Vagina (tissue), 2 donors: Measurements from ENCODE around the gene NPM1.

Source experiments
- POLR2A ChIP-seq, 2 donors: fragments of 450-650 bp; IDR thresholded peaks; one replicate each; pipeline ENCODE4 v1.6.1; 2017; ENCODE audit warnings: antibody characterized with exemption in 2 of 2, mild to moderate bottlenecking in 2 of 2, moderate library complexity in 2 of 2
- POLR2AphosphoS5 ChIP-seq, 2 donors: sonication (generic); formaldehyde crosslinking; IDR thresholded peaks; one replicate each; pipeline ENCODE4 v1.9.0; 2017; ENCODE audit warnings: antibody characterized with exemption in 2 of 2, mild to moderate bottlenecking in 2 of 2, low read depth in 1 of 2; ENCODE audit not compliant: insufficient read depth in 1 of 2
- TF ChIP-seq, protein P1 (sequence below), 3 experiments: fragments of 450-650 bp in 2 of 3; fragments of 200-600 bp in 1 of 3; sonication (generic) in 1 of 3; IDR thresholded peaks; one replicate each; pipeline ENCODE4 v1.5.1; 2017 to 2019; ENCODE audit warnings: antibody characterized with exemption in 3 of 3, mild to moderate bottlenecking in 2 of 3, moderate library complexity in 2 of 3

DNA sequence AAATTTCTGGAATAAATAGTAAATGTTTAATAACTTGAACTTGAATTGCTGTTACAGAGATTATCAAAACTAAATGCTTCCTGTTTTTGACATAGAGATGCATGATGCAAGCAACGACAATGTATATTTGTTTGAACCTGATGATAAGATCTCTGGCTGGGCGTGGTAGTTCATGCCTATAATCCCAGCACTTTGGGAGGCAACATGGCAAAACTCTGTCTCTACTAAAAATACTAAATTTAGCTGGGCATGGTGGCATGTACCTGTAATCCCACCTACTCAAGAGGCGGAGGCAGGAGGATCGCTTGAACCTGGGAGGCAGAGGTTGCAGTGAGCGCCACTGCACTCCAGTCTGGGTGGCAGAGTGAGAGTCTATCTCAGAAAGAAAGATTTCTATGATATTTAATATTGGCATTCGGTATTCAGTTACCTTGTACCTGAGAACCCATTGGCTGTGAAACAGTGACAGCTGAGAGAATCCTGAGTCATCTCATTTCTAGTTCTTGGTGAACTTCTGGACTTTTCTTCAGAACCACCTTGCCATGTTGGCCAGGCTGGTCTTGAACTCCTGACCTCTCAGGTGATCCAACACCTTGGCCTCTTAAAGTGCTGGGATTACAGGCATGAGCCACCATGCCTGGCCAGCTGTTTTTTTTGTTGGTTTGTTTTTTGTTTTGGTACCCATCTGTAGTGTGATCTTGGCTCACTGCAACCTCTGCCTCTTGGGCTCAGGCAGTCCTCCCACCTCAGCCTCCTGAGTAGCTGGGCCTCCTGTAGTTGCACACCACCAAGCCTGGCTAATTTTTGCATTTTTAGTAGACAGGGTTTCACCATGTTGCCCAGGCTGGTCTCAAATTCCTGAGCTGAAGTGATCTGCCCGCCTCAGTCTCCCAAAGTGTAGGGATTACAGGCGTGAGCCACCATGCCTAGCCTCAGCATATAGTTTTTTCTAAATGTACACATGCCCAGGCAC lies 21.8 kb downstream of the NPM1 start:
- TF ChIP-seq, protein P1, sequence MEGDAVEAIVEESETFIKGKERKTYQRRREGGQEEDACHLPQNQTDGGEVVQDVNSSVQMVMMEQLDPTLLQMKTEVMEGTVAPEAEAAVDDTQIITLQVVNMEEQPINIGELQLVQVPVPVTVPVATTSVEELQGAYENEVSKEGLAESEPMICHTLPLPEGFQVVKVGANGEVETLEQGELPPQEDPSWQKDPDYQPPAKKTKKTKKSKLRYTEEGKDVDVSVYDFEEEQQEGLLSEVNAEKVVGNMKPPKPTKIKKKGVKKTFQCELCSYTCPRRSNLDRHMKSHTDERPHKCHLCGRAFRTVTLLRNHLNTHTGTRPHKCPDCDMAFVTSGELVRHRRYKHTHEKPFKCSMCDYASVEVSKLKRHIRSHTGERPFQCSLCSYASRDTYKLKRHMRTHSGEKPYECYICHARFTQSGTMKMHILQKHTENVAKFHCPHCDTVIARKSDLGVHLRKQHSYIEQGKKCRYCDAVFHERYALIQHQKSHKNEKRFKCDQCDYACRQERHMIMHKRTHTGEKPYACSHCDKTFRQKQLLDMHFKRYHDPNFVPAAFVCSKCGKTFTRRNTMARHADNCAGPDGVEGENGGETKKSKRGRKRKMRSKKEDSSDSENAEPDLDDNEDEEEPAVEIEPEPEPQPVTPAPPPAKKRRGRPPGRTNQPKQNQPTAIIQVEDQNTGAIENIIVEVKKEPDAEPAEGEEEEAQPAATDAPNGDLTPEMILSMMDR (IDR thresholded peaks at IDR 0.05): no peak
- TF ChIP-seq POLR2AphosphoS5 (IDR thresholded peaks at IDR 0.05; ENCODE audit: insufficient read depth in 1 of 2, low read depth in 1 of 2): no peak
- no peak for TF ChIP-seq POLR2A (IDR thresholded peaks at IDR 0.05)
